ENCODE data around the gene C10orf120.
A peak's percentile ranks its signal among the peaks of the same experiment; 100 is the strongest.

The C10orf120 gene

DNA sequence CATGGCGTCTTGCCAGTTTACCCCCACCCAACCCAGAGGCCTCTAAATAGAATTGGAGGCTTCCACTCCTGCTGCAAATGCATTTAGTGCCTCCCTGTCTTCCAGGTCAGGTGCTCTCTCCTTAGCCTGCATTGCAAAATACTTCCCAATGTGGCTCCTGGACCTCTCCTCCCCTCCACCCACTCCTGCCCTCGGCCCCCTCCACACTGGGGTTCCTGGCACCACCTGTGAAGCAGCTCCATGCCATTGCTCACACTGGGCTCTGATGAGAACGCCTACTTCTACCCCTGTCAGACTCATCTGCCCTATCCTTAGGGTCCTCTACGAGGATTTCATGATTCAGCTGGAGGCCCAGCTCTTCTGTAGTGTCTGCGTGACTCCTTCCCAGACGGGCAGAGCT, 37.4 kb downstream of the C10orf120 start:
- no peak for DNase-seq (ENCODE audit: low read depth in 2 of 3, low spot score in 1 of 3)

DNA sequence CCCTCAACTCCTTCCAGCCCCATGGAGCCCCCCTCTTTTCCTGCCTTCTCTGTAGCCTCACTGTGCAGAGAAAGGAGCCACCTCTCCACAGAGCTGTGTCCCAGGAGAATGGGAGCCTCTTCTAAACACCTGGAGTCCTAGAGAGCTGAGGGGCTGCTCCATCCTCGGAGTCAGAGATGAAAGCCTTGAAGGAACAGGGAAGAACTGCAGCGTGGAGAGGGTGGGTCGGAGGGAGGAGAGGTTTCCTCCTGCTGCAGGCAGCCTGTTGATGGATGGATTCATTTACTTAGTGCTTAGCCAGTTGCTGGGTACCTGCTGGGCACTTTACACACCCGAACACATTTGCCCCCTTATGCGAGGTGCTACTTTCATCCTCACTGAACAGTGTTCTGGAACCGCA, 39.0 kb downstream of the C10orf120 start:
- no peak for DNase-seq (ENCODE audit: low read depth in 2 of 3, low spot score in 1 of 3)

DNA sequence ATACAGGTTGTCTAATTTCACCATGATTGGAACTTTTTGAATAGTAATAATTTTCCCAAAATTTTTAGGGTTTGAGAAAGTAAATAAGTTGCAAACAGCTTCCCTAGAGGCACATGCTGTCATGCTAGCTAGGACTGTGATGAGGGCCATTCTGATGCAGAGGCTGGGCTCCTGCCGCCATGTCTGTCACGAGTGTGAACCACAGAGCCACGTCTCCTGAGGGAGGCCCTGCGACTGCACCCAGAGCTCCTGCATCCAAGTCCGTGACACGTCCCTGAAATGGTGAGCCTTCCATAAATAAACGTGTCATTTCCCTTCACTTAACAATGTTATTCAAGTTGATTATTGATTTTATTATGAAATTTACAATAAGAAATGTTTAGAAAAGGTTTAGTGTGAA, 40.0 kb downstream of the C10orf120 start:
- DNase-seq (ENCODE audit: low read depth in 2 of 3, low spot score in 1 of 3), result no peak

DNA sequence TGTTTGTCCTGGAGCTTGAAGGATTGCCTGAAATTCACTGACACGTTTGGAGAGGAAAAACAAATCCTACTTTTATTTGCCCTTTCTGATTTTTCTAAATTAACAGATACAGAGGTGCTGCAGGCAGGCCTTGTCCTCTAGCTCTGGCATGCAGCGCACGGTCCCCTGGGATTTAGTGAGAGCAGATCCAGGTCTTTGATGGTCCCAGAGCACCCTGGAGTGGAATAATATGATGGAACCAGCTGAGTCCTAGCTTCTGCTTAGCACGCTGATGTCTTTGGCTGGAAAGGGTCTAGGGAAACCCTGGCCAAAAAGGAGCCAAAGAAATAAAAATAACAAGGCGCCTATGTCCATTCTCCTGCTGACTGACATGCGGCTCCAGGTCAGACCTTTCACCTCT, 40.5 kb downstream of the C10orf120 start:
- no peak for DNase-seq (ENCODE audit: low read depth in 2 of 3, low spot score in 1 of 3)

DNA sequence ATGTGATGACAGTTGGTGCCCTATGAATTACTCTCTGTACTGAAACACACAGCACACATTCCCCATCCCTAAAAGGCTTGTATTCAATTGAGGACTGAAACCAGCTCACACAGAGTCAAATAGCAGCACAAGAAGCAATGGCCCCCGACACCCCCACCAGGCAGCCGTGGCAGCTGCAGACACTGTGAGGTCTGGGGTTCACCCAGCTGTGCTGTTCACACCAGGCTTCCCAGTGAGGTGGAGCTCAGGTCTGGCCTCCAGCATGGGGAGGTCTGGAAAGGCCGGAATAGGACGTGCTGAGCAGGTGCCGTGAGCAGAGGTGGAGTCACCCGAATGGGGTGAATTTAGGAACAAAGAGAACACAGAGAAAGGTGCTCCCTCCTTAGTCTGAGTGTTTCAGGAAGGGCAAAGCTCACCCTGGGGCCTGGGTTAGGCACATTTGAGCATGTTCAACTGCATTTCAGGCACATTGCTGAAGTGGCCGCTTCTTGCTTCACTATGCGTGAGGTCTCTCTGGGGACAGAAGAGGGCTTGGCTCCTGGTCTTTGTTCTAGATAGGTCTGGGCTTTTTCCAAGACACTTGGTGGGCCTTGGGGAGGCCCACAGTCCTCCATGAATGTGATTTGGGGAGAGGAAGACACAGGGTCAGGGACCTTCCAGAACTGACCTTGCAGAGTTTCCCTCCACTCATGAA, 41.1 kb downstream of the C10orf120 start:
- DNase-seq (ENCODE audit: low read depth in 2 of 3, low spot score in 1 of 3), result no peak

DNA sequence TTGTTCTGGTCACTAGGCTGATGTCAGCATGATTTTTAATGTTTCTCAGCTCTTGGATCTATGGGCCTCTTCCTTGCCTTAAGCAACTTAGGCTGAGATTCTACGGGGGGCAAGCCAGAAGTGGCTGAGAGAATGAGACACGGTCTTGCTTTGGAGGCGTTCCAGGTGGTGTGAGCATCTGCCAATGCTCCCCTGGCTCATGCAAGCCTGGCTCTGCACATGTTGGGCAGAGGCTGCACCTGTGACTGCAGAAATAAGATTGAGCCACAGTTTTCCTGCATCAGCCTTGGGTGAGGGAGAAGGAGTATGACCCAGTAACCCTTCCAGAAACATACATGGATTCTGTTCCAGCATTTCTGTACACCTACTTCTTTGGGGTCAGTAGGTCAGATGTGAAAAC, 41.9 kb downstream of the C10orf120 start:
- no peak for DNase-seq (ENCODE audit: low read depth in 2 of 3, low spot score in 1 of 3)

DNA sequence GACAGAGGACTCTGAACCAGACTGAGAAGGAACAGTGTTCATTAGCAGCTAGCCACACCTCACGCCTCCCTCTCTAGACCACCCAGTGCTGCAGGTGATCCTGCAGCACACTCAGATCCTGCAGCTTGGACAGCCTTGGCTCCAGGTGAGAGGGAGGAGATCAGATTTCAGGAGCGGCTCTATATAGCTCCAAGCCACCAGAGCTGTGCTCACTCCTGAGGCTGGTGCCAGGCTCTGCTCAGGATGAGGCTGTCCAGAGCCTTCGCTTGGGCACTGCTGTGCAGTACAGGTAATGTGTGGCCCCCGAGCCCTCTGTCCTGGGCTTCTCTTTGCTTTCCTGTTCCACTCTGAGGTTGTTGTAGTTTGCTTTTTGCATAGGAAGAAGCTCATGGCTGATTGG, 42.4 kb downstream of the C10orf120 start:
- no peak for DNase-seq (ENCODE audit: low read depth in 2 of 3, low spot score in 1 of 3)

DNA sequence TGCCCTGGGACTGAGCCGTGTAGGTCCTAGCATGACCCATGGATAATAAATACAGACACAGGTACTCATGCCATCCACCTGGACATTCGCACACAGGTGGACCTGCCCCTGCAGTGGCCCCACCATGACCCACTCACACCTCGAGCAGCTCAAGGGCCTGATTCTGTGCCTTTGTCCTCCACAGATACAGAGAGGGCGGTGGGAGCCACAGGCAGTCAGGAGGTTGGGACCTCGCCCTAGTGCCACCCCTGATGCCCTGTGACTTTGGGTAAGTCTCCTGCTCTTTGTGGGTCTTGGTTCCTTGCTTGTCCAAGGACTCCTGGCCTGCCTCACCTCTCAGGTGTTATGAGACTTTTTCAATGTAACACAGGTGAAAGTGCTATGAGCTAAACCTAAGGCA, 42.9 kb downstream of the C10orf120 start:
- DNase-seq (ENCODE audit: low read depth in 2 of 3, low spot score in 1 of 3), result no peak

DNA sequence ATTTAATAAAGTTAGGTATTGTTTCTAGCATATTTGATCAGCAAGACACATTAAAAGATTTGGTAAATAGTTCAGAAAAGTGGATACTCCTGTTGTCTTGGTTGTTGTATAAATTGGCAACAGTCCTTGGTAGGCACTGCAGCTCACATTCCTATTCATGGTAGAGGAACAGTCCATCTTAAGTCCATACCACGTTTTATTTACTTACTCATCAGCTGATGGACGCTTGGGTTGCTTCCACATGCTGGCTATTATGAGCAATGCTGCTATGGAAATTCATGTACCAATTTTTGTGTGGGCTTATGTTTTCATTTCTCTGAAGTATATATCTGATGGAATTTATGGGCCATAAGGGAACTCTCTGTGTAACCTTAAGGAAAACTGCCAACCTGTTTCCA, 43.3 kb downstream of the C10orf120 start:
- no peak for DNase-seq (ENCODE audit: low read depth in 2 of 3, low spot score in 1 of 3)

DNA sequence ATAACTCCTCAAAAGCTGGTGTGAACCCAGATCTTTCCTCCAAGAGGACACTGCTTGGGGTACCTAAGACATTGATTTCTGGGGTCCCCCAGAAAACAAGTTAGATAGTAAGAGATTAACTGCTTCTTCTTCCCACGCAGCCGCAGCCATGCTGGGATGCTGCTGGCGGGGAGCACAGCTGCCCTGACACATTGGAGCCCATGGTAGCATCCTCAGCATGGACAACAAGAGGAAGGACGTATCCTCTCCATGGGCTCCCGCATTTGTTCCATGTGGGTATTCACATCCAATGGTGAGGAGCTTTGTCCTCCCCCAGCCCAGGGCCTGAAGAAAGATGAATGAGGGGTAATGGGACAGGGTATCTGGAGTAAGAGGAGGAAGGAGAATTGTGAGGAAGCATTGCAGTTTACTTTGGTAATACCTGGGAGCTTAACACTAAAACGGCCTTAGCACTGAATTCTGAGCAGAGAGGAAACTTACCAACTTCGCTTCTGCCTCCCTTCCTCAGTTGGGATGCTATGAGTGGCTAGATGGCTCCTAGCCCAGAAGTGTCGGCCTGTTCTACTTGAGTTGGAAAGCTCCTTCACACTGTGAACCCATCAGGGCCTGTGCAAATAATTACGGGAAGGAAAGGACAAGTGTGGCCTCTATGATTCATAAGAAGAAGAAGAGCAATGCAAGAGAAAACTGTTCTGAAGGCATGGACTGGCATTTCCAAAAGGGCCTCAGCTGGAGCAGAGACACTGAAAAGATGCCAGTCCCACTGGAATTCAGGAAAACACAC, 43.9 kb downstream of the C10orf120 start:
- no peak for DNase-seq (ENCODE audit: low read depth in 2 of 3, low spot score in 1 of 3)

DNA sequence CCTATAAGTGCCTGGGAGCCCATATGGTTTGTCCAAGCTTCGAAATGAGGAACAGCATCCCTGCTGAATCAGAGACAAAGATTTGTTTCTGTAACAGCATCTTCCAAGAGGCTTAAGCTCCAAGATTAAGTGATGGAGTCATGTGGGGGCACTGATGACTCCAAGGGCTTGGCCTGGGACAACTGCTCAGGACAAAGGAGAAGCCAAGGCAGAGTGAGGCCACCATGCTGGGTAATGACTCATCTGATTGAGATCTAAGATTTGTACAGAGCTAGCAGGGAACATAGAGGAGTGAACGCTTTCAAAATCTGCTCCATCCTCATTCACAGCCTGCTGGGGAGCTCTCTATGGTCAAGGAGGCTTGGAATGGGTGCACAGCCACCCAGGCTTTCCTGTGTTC, 49.3 kb downstream of the C10orf120 start:
- no peak for DNase-seq (ENCODE audit: low read depth in 2 of 3, low spot score in 1 of 3)

DNA sequence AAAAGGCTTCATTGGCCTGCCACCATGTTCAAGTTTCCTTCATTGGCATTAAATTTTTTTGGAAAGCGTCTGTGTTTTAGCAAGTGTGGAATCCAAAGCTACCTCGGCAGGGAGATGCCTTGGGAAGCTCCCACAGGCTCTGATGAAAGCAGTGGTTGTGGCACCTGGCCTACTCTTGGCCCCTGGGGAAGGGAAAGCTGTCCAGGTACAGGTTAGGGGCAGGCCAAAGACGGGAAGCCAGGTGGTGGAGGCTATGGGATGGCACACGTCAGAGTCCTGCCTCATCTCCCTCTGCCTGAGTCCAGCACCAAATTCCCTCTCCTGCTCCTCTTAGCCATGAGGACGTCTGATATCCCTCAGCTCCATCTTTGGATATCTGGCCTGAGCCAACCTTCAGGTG, 49.7 kb downstream of the C10orf120 start:
- DNase-seq (ENCODE audit: low read depth in 2 of 3, low spot score in 1 of 3), result no peak

DNA sequence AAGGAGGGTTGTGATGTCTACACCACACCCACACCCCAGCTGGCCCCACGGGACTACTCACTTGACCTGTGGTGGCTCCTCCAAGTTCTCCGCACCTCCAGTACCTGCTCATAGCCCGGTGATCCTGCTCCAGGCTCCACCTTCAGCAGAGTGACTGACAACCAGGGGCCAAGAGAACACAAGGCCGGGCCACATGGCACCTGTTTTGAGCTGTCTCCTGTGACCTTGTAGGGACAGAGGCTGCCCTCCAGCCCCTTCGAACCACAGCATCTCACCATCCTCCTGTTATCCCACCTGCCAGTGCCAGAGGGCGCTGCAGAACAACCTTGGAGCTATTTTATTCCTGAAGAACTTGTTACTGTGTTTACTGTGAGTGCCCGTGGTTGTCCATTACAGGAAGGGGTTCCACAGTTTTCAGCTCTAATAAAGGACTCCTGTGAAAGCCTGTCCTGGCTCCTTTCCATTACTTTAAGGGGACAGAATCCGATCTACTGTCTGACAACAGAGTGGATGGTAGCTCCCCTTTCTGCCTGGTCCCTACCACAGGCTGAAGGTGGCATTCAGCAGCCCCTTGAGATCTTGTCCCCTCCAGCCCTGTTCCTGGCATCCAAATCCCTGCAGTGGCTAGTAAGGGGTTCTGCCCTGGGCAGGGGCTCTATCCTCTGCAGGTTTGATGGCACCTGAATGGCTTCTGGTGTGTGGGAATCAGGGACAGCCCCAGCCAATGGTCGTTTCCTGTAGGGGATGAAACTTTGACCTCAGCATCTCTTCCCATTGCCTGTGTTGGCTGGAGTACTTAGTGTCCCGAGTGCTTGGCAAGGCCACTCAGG, 50.8 kb downstream of the C10orf120 start:
- peak in 2 of 3 donors; percentile 9 to 20 for DNase-seq (ENCODE audit: low read depth in 2 of 3, low spot score in 1 of 3)

All from stimulated activated CD4-positive, alpha-beta T cell treated with anti-CD3 and anti-CD28 coated beads, Interleukin-12 subunit alpha, Interleukin-12 subunit beta, amount 100 ng/mL, for 48 hours (primary cell).